KBM-7 (cell line): ENCODE measurements around the gene MAB21L4.

Experiments
- DNase-seq: peaks from one replicate; pipeline ENCODE4 v3.0.0-alpha.2; 2015
- in situ Hi-C: fragments of 300-500 bp; cut with MboI; formaldehyde crosslinking; loops from 2 replicates; pipeline ENCODE4 v1.14.3; 2020; ENCODE audit warnings: low sequenced_read_pairs, low pct_unique_long_range_greater_than_20kb, mixed read lengths

The MAB21L4 gene

DNA sequence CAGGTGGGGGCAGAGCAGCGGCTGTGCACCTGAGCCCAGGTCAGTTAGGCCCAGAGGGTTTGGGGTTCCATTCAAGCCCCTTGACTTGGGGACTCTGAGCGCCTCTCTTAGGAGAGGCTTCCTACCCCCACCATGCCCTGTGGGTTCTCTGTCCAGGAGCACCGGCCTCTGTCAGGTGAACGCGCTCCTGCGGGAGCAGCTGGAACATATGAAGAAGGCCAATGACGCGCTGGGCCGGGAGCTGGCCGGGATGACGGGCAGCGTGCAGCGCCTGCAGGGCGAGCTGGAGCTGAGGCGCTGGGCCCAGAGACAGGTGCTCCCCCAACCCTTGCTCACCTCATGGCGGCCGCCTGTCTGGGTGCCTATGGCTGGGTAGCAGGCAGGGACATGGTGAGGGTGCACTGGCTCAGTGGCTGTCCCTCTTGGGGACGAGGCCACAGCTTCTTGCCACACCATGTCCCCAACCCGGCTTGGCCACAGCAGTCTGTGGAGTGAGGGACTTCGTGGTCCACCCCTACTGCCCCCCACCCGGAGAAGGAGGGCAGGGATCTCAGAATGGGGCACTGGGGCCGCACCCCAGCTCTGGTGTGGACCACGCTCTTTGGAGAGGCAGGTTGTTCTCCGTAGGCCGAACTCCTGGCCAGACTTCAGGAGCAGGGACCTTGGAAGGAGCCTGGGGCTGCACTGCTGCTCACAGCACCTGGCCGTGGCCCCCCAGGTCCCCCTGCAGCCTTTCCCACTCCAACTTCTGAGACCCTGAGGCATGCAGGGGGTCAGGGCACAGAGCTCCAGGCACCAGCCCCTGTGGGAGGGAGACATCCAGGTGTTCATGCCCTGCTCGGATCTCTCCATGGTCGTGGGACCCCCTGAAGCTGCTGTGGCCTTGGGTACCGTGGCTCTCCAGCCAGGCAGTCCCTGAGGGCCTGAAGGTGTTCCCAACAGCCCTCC is 29.9 kb upstream of the MAB21L4 start:
- in situ Hi-C loops = no loop called here
- DNase-seq = no peak

DNA sequence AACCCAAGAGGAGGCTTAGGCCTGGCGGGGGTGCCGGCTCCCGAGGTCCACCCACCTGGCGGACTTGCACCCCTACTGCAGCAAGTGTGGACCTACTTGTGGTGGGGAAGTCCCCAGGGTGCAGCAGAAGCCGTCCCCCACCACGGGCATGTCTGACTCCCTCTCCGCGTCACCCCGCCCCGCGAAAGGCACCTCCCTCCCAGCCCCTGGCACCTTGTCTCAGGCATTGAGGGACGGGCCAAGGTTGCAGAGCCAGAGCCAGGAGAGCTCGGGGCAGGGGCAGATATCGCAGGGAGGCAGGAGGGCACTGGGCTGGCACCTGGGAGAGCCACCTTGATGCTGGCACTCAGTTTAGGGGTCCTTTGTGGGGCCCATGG is 29.2 kb upstream of the MAB21L4 start:
- in situ Hi-C loops = no loop called here
- DNase-seq = no peak

DNA sequence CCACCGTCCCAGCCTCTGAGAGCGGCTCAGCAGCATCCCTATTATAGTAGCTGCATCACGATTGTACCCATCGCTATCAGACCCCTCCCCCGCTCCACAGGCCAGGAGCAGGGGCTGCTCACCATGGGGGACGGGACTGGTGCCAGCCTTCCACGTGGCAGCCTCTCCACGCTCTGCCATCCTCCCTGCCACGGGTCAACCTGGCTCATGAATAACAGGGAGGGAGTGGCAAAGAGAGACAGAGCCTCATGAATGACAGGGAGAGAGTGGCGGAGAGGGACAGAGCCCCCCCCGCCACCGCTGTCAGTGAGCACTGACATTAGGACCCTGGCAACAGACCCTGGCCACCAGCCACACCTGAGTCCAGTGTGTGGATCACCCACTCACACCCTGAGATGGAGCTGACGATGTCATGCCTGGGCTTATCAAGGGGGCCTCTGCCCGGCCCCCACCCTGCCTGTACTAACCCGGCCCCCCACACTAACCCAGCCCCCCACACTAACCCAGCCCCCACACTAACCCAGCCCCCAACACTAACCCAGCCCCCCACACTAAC is 27.1 kb upstream of the MAB21L4 start:
- in situ Hi-C loops = no loop called here
- DNase-seq = no peak

DNA sequence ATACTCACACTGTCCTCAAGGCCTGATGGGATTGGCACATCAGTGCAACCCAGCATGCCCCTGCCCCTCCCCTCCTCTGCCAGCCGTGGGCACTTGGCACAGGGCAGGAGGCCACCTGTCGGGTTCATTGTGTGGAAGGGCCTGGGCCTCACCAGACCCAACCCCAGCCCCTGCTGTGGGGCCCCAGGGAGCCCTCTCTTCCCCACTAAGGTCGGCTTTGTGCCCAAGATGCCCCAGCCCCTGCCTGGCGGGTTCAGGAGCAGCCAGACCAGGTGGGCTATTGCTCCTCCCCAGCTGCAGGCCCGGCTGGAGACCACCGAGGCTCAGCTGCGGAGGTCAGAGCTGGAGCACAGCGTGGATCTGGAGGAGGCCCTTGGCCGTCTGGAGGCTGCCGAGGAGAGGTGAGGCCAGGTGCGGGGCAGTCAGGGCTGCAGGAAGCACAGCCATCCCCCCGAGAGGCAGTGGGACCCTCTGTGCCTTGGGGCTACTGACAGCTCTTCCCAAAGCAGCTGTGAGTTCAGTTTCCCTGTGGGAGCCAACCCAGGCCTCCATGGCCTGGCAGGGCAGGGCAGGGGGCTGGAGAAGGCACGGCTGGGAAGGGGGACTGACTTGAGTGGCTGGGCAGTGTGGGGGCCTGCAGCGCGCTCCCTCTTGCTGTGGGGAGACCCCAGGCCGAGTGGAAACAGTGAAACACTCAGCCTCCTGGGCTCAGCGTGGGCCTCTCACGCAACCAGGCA is 26.5 kb upstream of the MAB21L4 start:
- no peak for DNase-seq
- in situ Hi-C loops = no loop called here

DNA sequence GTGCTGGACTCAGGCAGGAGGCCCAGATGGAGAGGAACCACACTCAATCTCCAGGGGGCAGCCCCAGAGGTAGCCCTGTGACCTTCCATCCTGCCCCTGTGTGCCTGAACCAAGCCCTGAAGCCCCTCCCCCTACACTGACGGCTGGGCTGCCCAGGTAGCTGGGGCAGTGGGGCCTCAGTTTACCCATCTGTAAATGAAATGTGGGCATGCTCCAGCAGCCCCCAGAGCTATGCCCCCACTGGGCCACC is 26.0 kb upstream of the MAB21L4 start:
- no peak for DNase-seq
- in situ Hi-C loops = no loop called here

DNA sequence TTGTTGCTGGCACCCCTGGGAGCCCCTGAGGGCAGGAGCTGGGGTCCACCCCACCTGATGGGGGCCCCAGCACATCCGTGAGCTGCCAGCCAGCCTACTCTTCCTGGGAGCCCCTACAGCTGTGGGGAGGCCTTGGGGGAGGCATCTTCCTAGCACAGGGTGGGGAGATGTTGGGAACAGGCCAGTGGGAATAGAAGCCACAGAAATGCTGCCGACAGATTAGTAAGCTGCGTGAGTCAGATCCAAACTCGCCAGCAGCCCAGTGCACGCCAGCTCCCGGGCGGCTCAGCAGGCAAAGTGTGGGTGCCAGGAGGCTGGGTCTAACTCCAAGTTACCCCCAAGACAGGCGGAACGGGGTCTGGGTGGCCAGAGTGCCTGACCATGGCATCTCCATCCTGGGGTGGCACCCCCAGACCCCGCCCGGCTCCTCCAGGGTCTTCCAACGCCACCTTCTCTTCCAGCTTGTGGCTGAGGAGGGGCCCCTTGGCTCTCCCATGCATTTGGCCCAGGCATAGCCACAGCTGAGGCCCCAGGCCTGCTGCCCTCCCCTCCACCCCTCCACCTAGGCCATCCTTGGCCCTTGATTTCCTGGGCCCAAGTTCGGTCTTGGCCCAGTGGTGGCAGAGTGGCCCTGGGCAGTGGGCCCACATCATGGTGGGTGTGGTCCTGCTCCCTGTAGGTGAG is 25.5 kb upstream of the MAB21L4 start:
- in situ Hi-C loops = no loop called here
- DNase-seq = no peak

DNA sequence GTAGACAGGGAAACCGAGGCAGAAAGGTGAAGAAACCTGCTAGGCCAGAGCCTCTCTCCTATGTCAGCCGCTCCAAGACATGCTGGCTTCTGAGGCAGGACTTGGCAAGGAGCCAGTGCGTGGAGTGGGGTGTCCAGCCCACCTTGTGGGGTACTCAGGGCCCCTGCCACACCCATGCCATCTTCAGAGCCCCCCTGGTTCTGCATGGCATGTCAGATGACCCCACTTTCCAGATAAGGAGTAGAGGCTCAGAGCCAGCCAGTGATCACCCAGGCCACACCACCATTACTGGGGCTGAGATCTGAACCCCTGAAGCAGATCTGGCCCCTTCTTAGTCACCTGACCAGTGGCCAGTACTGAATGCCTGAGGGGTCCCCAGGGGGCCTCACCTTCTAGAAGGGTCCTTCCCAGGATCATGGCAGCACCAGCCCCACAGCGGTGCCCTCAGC is 24.9 kb upstream of the MAB21L4 start:
- in situ Hi-C loops = no loop called here
- DNase-seq = no peak

DNA sequence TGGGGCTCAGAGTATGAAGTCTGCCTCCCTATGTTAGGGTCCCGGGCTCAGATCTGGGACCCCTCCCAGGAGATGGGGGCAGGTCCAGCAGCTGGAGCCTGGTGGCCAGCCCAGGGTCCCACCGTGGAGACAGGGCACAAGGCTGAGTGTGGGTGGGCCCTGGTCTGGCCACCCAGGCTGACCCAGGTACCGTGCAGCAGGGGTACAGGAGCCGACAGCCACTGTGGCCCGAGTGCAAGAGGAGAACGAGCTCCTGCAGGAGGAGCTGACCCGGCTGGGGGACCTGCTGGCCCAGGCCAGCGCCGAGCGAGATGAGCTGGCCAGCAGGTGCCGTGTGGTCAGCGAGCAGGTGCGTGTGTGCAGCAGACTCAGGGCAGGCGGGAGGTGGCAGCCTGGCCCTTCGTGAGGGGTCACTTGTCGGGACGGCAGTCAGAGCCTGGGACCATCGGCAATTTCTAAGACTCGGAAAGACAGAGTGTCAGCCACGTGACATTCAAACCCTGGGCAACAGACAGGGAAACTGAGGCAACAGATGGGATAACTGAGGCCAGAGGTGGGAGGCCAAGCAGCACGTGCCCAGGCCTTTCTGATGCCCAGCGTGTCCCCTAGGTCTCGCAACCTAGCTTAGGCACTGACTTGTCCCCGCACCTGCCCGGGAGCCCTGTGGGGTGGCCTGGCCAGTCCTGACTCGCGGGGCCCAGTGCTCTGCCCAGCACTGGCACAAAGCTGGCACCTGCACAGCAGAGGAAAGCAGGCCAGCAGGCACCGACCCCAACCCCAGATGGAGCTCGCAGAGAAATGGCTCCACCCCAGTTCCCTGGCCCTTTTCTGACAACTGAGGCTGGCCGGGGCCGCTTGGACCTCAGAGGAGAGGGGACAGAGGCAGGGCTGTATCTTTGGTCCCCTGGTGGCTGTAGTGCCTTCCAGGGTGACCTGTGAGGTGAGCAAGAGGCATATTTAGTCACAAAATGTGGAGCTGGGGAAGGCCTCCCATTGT is 24.1 kb upstream of the MAB21L4 start:
- in situ Hi-C loops = no loop called here
- DNase-seq = no peak

DNA sequence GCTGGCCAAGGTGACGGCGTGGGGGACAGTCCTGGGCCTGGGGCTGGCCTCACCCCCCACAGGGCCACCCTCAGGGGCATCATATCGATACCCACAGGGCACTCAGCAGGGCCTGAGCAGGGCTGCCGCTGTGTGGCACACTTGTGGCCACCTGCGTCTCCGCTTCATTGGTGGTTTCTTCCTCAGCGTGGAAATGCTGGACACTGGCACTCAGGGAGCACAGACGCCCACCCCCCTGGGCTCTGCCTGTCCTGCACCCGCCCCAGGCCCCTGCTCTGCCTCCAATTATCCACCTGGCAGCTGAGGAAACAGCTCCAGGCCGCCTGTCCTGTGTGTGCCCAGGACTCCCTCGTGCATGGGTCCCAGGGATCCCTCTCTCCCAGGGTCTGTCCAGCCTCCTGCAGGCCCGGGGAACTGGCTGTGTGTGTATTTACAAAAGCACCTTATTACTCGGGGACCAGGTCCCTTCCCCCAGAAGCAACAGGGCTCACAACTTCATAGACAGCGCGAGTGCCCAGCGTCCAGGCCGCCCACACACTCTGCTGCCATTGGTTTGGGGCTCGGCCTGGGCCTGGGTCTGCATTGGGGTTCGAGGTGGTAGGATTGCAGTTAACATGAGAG is 23.3 kb upstream of the MAB21L4 start:
- in situ Hi-C loops = no loop called here
- no peak for DNase-seq

DNA sequence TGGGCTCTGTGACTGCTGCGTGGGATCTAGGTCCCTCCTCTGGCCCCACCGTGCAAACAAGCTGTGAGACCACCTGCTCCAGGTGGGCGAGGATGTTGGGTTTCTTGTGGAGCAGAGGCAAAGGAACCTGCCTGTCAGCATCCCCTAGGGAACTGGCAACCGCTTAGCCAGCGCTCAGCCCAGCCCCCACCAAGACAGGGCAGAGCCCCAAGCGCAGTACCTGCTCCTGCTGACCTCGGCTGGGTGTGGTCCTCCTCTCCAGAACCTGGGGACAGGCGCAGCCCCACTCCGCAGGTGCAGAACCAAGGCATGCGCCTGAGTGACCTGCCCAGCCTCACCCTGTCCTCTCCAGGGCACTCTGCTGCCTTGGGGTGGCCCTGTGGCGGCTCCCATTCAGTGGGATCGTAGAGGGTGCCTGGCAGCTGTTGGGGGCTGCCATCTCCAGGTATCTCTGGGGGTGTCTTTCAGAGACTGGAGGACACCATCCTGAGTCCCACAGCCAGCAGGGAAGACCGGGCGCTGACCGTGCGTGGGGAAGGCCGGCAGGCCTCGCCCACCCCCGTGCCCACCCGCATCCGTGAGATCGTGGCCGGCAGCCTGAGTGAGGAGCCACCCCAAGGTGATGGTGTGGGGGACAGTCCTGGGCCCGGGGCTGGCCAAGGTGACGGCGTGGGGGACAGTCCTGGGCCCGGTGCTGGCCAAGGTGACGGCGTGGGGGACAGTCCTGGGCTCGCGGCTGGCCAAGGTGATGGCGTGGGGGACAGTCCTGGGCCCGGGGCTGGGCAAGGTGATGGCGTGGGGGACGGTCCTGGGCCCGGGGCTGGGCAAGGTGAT is 22.5 kb upstream of the MAB21L4 start:
- in situ Hi-C loops = no loop called here
- no peak for DNase-seq

DNA sequence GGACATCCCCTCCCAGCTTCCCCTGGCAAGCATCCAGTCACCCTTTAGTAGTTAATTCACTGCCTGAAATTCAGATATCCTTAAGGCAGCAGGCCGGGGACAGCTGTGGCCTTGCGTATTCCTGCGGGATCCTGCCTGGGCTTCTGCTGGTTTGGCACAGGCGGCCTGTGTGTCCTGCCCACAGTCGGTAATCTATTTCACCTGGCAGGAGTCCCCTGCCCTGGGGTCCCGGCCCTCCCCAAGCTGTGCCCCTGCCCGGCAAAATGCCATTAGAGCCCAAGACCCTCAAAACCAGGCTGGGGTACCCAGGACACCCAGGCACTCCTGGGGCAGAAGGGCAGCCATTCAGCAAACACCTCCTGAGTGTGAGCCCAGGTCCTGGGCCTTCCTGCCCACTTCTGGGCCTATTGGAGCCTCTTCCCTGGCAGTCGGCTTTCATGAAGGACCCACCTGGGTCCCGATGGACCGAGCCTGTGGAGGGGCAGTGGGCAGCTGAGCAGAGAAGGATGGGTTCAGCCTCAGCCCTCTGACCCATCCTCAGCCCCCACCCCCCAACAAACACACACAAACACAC is 21.8 kb upstream of the MAB21L4 start:
- no peak for DNase-seq
- in situ Hi-C loops = no loop called here

DNA sequence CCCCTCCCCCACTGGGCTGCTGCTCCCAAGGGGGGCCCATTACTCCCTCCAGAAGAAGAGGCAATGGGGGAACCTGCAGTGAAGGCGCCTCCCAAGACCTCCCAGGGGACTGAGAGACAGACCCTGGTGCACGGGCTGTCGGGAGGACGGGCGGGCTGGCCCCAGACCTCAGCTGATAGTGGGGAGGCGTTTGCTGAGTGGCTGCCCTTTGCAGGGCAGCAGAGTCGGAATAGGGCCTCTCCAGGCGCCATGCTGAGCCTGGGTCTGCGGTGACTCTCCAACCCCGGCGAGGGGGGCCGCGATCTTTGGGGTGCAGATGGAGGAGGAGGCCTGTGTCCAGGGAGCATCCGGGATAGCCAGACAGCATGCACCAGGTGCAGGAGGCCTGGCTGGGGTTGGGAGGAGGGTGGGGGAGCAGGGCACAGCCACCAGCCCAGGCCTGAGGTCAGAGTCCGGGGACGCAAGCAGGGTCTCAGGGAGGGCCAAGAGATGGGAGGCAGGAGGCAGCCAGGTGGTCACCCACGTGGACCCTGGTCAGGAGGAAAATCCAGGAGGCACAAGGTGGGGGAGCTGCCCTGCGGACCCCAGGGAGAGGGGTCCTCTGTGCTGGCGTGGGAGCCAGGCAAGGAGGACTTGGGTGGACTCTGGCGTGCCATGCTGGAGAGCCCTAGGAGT is 21.2 kb upstream of the MAB21L4 start:
- DNase-seq = no peak
- in situ Hi-C loops = no loop called here

DNA sequence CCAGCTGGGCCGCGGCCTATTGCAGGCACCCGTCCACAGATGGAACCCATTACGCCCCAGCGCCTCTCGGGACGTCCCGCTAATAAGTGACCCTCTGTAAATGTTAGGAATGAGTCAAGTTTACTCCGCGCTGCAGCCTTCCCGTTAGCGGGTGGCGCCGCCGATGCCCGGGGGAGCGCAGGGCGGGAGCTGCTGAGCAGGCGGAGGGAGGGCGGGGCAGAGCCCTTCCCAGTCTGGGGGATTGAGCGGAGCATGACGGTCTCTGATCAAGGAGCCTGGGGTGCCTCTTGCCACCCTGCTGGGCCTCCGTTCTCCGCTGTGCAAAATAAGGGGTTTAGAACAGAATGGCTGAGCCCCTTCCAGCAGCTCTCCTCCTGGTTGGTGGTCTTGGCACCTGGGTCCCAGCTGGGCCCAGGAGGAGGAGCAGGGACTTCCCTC is 20.6 kb upstream of the MAB21L4 start:
- in situ Hi-C loops = no loop called here
- no peak for DNase-seq

DNA sequence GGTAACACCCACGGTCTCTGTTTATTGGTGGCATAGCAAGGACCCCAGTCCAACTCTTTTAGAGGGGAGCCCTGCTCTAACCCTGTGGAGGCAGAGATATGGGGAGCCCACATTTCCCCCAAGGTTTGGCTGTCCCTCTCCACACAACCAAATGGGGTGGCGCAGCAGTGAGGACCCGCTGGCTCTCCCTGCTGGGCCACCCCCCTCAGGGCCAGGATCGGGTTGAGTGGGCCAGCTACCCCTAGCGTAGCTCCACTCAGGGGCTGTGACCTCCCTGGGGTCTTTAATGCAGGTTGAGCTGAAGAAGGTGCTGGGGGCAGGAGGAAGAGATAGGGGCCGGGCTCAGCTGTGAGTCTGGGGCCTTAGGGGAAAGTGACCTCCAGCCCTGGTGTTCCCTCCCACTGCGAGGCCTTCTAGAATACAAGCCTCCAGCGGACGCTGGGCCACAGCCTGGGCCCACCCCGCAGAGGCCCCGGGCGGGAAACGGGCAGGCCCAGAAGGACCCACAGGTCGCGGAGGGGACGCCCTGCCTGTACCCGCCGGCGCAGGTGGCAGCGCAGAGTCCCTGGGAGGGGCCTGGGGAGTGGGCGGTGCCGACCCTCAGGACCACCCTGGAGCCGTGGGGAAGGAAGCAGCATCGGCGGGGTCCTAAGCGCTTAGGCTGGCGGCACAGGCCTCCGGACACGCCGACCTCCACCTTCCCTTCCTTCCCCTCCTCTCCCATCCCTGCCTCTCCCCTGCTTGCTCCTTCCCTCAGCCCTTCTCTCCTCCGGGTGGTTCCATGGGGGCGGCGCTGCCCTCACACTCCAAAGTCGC is 19.8 kb upstream of the MAB21L4 start:
- in situ Hi-C loops = no loop called here
- DNase-seq = no peak

DNA sequence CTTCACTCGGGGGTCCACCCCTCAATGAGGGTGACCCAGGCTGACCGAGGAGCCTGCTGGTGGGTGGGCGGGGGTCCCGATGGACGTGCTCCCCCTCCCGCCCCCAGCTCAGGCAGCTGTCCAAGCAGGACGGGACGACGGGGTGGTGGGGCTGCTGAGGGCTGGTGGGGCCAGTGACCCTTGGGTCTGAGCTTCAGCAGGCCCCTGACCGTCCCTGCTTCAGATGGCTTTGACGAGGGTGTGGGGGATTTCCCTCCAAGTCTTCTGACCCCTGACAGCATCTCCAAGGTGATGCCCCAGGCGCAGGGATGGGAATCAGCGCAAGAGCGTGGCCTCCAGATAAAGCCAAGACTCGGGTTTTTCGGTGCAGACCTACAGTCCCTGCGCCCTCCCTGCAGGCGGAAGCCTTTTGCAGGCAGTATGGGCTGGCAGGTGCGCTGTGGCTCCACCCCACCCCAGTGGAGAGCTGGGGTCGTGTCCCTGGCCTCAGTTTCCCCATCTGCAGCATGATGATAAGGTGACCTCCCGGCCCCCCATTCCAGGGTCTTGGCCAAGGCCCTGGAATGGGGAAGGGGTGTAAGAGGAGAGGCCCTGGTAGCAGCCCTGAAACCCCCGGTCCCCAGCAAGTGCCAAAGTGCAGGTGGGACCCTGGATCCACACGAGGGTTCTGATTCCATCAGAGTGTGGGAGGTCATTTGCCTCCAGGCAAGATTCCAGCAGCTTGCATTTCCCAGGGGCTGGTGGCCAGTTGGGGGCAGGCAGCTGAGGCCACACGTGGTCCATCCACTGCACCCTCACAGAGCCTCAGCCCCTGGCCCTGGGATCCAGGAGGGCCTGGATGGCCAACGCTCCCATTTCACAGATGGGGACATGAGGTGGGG is 18.9 kb upstream of the MAB21L4 start:
- no peak for DNase-seq
- in situ Hi-C loops = no loop called here
